Endodermal cell (in vitro differentiated cells): ENCODE results near the gene LPAR5. TPM values are rescaled to one million over a fixed set of nuclear protein-coding genes. Genes with fewer than 3 reads are reported as not detected.

Source experiments
- DNase-seq: peaks from one replicate; pipeline ENCODE4 v3.0.0-alpha.2; 2017
- H3K27ac ChIP-seq: 2 replicates; pipeline ENCODE4 v1.5.1; 2013; ENCODE audit warnings: mild to moderate bottlenecking, low read depth, low read length, moderate library complexity
- H3K27me3 ChIP-seq: 2 replicates; pipeline ENCODE4 v1.6.1; 2013; ENCODE audit warnings: mild to moderate bottlenecking, low read length, moderate library complexity; ENCODE audit not compliant: insufficient read depth, control insufficient read depth, poor library complexity, severe bottlenecking
- H3K36me3 ChIP-seq: 2 replicates; pipeline ENCODE4 v1.7.0; 2013; ENCODE audit warnings: mild to moderate bottlenecking, low read length, moderate library complexity; ENCODE audit not compliant: control insufficient read depth, insufficient read depth
- H3K4me1 ChIP-seq: one replicate; pipeline ENCODE4 v1.7.0; 2013; ENCODE audit warnings: low read length; ENCODE audit not compliant: control insufficient read depth, insufficient read depth
- H3K4me3 ChIP-seq: 2 replicates; pipeline ENCODE4 v1.5.1; 2013; ENCODE audit warnings: mild to moderate bottlenecking, low read length, moderate library complexity
- H3K9ac ChIP-seq: 2 replicates; pipeline ENCODE4 v1.6.1; 2013; ENCODE audit warnings: mild to moderate bottlenecking, low read length, moderate library complexity; ENCODE audit not compliant: poor library complexity, severe bottlenecking; ENCODE audit errors: extremely low read depth
- H3K9me3 ChIP-seq: 2 replicates; pipeline ENCODE4 v1.6.1; 2013; ENCODE audit warnings: mild to moderate bottlenecking, low read length, moderate library complexity; ENCODE audit not compliant: control insufficient read depth
- H3K27ac Mint-ChIP-seq: 2 replicates; pipeline ENCODE4 v1.8.0; 2020; ENCODE audit warnings: mixed read lengths
- H3K27me3 Mint-ChIP-seq: 2 replicates; pipeline ENCODE4 v1.8.0; 2021; ENCODE audit warnings: mild to moderate bottlenecking, mixed read lengths; ENCODE audit not compliant: insufficient read depth
- H3K36me3 Mint-ChIP-seq: 2 replicates; pipeline ENCODE4 v1.8.0; 2020; ENCODE audit warnings: low read depth, mixed read lengths
- H3K4me1 Mint-ChIP-seq: 2 replicates; pipeline ENCODE4 v1.8.0; 2020; ENCODE audit warnings: mixed read lengths
- H3K4me3 Mint-ChIP-seq: 2 replicates; pipeline ENCODE4 v1.8.0; 2020; ENCODE audit warnings: mild to moderate bottlenecking, moderate library complexity, mixed read lengths
- H3K9me3 Mint-ChIP-seq: 2 replicates; pipeline ENCODE4 v1.8.0; 2020; ENCODE audit warnings: mild to moderate bottlenecking, mixed read lengths
- CTCF ChIP-seq: fragments of 200-600 bp; sonication (generic); conservative IDR thresholded peaks from 2 replicates; pipeline ENCODE4 v1.5.0; 2021; ENCODE audit warnings: antibody characterized with exemption, mild to moderate bottlenecking
- WGBS, 2 experiments: methylation state at CpG; one replicate each; pipeline versions ENCODE4 v1.1.5 to v1.1.7; 2013; ENCODE audit warnings: missing lambda C conversion rate in 2 of 2, mixed read lengths in 1 of 2; ENCODE audit not compliant: insufficient coverage in 1 of 2, insufficient read length in 1 of 2; 5-methylcytosine and 5-hydroxymethylcytosine counted together
- total RNA-seq, 2 donors: library from RNA; stranded (reverse); fragmentation: NEBNext Ultra II Directional in 1 of 2; extraction: Animal tissue kit (Norgen Biotek cat#: 25700) in 1 of 2; gene quantifications; 2 replicates in 1 of 2; 3 replicates in 1 of 2; pipeline ENCODE4 v1.2.1, GENCODE V29; 2021

LPAR5 gene
- total RNA-seq, 2 donors from 2014 or later, result 0.24 to 0.73 TPM

- H3K36me3 Mint-ChIP-seq, result peaks cover 60% of the 10 kb centered on the region
- Histone ChIP-seq H3K9me3 (no peaks in the 10 kb centered on the region), H3K4me3 (no peak overlapping the region), H3K9ac (no peak overlapping the region), H3K36me3 (peaks cover 46% of the 10 kb centered on the region), H3K4me1 (no peaks in the 10 kb centered on the region), H3K27ac (no peak overlapping the region), H3K27me3 (no peaks in the 10 kb centered on the region)
- H3K9me3 Mint-ChIP-seq, result no peaks in the 10 kb centered on the region
- WGBS, 2 experiments, result 97 to 100% methylated on average over 1 to 8 of the region's 8 CpGs
- peaks cover 5% of the 10 kb centered on the region for H3K4me1 Mint-ChIP-seq
- no peak for DNase-seq
- H3K27ac Mint-ChIP-seq, result no peak overlapping the region
- TF ChIP-seq CTCF, result no peak
- H3K27me3 Mint-ChIP-seq, result peaks cover 13% of the 10 kb centered on the region
- H3K4me3 Mint-ChIP-seq, result no peak overlapping the region
Observed at GRCh38 chr12:6650832-6651231, 15.1 kb upstream of the LPAR5 start.

DNA sequence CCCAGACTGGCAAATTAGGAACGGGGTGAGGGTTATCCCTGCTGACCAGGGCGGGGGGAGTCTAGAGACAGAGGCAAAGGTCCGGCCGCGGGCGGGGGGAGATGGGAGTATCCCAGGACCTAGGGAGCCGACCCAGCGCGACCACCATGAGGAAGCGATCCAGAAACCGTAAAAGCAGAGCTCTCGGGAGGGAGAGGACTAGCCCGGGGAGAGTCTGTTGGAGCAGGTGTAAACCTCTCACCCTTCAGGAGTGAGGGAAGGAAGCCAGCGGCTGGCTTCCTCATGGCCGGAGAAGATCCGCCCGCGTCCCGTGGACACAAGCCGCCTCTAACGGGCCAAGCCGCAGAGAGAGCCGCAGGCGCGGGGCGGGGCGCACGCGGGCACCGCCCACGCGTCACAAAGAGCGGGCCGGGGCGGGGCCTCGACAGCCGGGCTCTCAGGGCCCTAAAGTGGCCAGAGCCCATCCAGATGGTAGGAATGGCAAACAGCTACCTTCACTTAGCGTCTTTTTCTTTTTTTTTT lies 11.4 kb upstream of the LPAR5 start, which contains the start of gene ACRBP:
Gene ACRBP (minus strand): TSS at position 350 of the 522 bp plus-strand sequence. CDS start 66 bp downstream, at position 284.
- H3K9me3 Mint-ChIP-seq, result no peaks in the 10 kb centered on the region
- H3K4me1 Mint-ChIP-seq, result peaks cover 12% of the 10 kb centered on the region
- peak within 1 kb of the TSS; percentile 52 for H3K27ac Mint-ChIP-seq

DNA sequence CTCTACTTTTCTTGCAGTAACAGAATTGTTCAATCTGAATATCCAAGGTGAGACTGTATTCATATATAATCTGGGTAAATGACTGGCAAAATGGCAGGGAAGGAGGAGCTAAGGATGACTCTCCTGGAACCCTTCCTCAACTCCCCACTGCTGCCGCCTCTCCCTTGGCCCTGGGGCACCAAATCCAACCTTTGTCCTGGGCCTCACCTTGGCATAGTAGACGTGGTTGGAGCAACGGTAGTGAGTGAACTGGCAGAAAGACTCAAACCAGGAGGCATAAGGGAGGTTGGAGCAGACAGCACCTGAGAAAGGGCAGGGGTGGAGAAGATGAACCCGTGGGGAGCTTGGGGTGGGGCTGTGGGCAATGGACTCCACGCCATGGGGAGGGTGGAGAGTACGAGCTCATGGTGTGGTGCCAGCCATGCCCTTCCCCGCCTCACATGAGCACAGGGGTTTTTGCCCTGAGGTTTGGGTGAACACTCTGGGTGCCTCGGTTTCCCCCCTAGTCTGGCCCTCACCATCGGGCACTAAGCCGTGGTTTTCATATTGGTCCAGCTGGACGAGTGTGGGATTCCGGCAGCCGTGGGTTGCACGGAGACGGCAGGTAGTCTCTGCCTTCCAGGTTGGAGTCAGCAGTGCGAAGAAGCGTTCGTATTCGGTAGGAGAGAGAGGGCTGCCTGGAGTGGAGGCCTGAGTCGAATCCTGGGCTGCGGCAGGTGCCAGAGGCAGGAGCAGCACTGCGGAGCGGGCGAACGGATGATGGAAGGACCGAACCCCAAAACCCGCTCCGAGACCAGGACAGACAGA lies 10.7 kb upstream of the LPAR5 start:
- Histone ChIP-seq H3K36me3 (peaks cover 17% of the 10 kb centered on the region), H3K4me1 (no peaks in the 10 kb centered on the region), H3K9me3 (no peaks in the 10 kb centered on the region), H3K9ac (no peak overlapping the region), H3K4me3 (peak overlapping the region; percentile 64), H3K27ac (no peak overlapping the region), H3K27me3 (peaks cover 9% of the 10 kb centered on the region)
- 92 to 95% methylated on average over 23 to 28 of the region's 28 CpGs for WGBS, 2 experiments
- Mint-ChIP-seq H3K4me1 (peaks cover 12% of the 10 kb centered on the region), H3K4me3 (peak overlapping the region; percentile 68), H3K27ac (peak overlapping the region; percentile 52), H3K27me3 (peaks cover 48% of the 10 kb centered on the region), H3K36me3 (peaks cover 24% of the 10 kb centered on the region), H3K9me3 (no peaks in the 10 kb centered on the region)
- no peak for TF ChIP-seq CTCF
- peak; percentile 35 for DNase-seq

More for the DNA sequence above, 11.4 kb upstream of the LPAR5 start, which contains the start of gene ACRBP:
- Histone ChIP-seq H3K4me3 (peak within 1 kb of the TSS; percentile 64), H3K36me3 (peaks cover 23% of the 10 kb centered on the region), H3K27ac (no peak within 1 kb of the TSS), H3K9ac (no peak within 1 kb of the TSS), H3K9me3 (no peaks in the 10 kb centered on the region), H3K27me3 (peaks cover 3% of the 10 kb centered on the region), H3K4me1 (no peaks in the 10 kb centered on the region)
- Mint-ChIP-seq H3K4me3 (peak within 1 kb of the TSS; percentile 68), H3K27me3 (peaks cover 41% of the 10 kb centered on the region), H3K36me3 (peaks cover 30% of the 10 kb centered on the region)
- 28 to 39% methylated on average over 9 to 38 of the region's 38 CpGs for WGBS, 2 experiments
- peak; percentile 94 for DNase-seq
- no peak for TF ChIP-seq CTCF
